Dermis blood vessel endothelial cell (primary cell): ENCODE data around the gene NOP58. TPM values are rescaled to one million over a fixed set of nuclear protein-coding genes. Genes with fewer than 3 reads are reported as not detected.
A peak's percentile ranks its signal among the peaks of the same experiment; 100 is the strongest.
"Not testable (repeated sequence)": the region's sequence is repeated elsewhere in the genome, so short reads cannot be mapped to it uniquely, and the experiment has no call there.

Source experiments
- DNase-seq: peaks from one replicate; pipeline ENCODE4 v3.0.0; 2010
- total RNA-seq: library from RNA; depleted of rRNA; stranded (reverse); fragments of >200 nt; gene quantifications from 2 replicates; pipeline ENCODE4 v1.2.3, GENCODE V29; 2014

NOP58 gene, protein sequence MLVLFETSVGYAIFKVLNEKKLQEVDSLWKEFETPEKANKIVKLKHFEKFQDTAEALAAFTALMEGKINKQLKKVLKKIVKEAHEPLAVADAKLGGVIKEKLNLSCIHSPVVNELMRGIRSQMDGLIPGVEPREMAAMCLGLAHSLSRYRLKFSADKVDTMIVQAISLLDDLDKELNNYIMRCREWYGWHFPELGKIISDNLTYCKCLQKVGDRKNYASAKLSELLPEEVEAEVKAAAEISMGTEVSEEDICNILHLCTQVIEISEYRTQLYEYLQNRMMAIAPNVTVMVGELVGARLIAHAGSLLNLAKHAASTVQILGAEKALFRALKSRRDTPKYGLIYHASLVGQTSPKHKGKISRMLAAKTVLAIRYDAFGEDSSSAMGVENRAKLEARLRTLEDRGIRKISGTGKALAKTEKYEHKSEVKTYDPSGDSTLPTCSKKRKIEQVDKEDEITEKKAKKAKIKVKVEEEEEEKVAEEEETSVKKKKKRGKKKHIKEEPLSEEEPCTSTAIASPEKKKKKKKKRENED
- total RNA-seq: 55.1 and 61.6 TPM in 2 replicates

DNA sequence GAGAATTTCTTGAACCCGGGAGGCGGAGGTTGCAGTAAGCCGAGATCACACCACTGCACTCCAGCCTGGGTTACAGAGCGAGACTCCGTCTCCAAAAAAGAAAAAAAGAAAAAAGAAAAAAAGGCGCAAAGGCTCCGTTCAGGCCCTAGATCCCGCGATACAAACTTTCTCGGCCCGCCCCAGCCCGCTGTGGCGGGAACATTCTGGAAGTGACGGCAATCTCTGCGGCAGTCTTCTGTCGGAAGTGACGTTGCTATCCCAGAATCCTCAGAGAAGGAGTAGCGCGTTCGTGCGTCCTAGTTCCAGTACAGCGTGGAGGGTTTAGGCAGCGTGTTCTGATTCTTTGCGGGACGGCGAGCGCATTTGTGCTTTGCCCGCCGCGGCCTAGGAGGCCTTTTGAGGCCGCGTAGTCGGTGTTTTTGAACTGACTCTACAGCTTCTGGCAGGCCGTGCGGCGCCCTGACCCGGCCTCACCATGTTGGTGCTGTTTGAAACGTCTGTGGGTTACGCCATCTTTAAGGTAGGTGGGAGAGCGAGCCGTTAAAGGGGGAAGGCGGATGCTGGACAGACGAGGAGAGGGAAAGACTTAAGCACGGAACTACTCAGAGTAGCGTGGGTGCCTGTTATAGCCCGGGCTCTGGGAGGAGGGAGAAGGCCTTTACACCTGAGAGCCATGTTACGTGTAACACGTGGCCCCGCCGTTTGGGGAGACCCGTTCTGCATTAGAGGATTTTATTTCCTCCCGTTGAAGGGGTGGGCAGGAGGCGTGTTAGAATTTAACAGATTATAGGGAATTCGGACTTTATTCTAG, at the start of gene NOP58:
TSS of gene NOP58 (plus strand) at position 297 of the 811 bp plus-strand sequence. CDS start at position 476, 179 bp downstream.
- peak; percentile 97 for DNase-seq

DNA sequence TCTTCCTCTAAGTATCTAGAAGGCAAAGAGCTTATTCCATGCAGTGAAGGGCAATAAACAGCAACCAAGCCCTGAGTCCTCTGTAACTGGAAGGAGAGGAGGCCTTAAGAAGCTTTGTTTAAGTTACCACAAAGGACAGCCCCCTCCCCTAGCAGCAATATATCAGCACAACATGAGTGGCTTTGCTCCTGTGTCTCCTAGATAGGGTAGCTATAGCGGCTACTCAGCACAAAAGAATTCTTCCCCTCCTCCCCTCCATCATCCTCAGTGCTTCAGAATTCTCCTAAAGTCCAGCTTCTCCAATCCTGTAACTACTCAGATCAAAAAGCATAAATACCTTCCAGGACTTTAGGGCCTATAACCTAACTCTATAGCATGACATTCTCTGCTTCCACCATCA, 43.7 kb upstream of the NOP58 start:
- no peak for DNase-seq

DNA sequence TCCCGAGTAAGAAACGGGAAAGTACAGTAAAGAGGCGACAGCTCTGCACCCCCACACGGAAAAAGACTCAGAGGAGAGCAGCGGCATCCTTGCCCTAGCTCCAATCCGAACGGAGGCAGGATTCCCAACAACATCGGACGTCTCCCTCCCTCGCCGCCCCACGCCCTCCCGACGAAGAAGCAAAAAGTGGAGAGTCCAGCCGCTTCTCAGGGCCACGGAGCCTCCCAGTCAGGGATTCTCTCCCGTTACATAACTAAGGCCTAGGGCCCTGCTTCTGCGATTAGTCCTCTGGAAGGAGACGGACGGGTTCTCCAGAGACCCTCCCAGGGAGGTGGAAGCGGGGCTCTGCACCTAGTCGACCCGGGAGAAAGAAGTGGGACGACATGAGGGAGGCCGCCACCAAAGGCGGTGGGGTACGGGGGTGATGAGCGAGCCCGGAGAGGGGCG, 27.8 kb upstream of the NOP58 start:
- DNase-seq: peak; percentile 69

DNA sequence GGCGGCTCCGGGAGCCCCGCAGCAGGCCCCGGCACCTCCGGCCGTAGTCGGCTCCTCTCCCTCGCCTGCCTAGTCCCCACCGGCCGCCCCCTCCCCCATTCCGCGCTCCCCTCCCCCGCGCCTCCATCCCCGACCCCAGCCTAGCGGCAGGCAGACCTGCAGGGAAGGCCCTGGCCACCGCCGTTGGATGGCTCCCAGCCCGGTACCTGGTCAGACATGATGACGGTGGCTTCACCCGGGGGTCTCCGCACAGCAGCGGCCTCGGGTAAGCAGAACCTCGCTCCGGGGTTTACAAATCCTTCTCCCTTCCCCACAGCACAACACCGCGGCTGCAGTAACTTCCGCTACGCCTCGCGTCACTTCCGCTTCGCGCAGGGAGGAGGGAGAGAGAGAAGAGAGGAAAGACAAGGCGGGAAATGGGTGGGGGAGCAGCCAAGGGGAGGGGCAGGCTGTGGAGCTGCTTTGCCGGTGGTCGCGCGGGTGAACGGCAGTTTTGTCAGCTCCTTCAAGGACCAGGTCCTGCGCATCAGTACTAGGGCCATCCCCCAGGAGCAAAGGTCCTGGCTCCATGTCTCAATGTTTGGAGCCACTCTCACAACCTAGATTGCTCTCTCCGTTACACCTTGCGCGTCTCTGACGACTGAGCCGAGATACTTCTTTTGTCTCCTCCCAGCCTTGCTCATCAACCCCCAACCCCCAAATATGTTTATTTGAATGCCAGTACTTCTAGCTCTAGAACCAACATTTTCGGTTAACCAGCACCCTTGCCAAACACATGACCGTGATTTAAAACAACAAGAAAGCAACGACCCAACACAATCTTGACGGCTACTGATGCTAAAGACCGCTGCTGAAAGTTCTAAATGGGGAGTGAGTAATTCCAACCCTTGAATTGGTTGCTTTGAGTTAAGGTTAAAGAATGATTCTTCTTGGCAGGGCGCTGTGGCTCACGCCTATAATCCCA, 27.0 kb upstream of the NOP58 start, which contains the start of gene SUMO1:
TSS of gene SUMO1 (minus strand) at position 364 of the 964 bp plus-strand sequence. CDS start at position 218, 146 bp downstream.
- DNase-seq: peak; percentile 88

DNA sequence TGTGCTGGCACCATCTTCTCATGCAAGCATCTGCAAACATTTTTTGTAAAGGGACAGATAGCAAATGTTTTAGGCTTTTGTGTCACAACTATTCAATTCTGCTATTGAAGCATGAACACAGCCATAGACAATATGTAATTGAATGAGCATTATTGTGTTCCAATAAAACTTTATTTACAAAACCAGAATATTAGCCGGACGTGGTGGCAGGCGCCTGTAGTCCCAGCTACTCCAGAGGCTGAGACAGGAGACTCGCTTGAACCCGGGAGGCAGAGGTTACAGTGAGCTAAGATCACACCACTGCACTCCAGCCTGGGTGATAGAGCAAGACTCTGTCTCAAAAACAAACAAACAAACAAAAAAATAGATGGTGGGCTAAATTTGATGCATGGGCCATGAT, 17.9 kb upstream of the NOP58 start:
- not testable (repeated sequence) for DNase-seq

DNA sequence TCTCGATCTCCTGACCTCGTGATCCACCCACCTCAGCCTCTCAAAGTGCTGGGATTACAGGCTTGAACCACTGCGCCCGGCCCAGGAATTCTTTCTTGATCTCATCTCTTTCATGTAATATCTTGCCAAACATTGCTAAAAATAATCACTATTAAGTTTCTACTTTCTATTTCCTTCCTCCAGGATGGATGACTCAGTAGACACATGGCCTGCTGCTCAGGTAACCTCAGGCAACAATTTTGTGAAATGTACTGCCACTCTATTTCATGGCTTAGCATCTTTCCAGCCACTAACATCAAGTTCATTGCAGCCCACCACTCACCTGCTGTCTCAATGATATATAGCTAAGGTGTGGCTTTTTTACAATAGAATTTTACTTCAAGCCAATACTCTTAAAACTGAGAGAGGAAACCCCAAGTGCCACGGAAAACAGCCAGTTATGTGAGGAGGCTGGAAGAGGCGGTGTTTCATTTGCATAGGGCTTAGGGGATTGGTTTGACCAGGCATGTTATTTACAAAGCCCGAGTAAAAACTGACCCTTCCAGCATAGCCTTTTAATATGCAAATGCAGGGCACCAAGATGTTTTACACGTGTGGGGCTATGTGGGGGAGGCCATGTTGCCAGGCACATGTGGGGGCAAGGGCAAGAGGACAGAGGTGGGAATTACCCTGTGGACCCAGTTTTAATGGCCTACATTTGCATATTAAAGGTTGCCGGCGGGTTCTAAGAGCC, 15.9 kb upstream of the NOP58 start:
- DNase-seq: peak; percentile 79

DNA sequence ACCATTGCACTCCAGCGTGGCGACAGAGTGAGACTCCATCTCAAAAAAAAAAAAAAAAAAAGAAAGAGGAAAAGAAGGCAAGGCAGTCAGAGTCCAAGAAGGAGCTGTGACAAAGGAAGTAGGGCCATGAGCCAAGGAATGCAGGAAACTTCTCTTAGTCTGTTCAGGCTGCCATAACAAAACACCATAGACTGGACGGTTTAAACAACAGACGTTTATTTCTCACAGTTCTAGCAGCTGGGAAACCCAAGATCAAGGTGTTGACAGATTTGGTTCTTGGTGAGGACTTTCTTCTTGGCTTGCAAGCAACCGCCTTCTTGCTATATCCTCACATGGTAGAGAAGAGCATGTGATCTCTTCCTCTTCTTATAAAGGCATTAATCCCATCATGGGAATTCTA, 14.1 kb upstream of the NOP58 start:
- DNase-seq: peak; percentile 87

DNA sequence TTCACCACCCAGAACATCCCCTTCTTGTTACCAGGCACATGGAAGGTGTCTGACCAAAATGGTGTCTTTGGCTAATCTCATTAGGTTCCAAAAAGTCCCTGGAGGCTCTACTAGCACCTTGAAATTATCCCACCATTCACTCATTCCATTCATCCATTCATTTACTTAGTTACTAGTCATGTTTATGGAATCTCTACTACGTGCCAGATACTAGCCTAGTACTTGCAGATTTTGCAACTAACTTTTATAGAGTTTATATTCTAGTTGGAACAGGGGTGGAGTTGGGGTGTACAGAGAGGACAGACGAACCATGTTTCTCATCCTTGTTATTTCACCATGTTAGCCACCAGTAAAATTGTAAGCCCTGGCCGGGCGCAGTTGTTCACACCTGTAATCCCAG, 4.0 kb upstream of the NOP58 start:
- no peak for DNase-seq

DNA sequence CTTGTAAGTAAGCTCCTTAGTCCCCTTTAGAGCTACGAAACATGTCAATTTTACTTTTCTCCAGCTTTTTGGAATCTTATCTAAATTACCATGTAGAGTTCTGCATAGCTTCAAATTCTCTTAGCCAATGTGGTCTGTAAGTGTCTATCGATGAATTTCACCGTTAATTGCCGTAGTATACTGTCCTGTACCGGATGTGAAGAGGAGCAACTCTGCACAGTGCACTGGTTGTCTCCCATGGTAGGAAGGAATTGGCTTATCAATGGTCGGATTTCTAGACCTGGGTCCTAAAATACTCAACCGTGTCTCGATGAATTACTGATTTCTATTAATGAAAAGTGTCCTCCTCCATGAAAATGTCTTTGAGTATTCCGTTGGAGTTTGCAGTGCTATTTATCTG, 1.9 kb downstream of the NOP58 start:
- DNase-seq: peak; percentile 12

DNA sequence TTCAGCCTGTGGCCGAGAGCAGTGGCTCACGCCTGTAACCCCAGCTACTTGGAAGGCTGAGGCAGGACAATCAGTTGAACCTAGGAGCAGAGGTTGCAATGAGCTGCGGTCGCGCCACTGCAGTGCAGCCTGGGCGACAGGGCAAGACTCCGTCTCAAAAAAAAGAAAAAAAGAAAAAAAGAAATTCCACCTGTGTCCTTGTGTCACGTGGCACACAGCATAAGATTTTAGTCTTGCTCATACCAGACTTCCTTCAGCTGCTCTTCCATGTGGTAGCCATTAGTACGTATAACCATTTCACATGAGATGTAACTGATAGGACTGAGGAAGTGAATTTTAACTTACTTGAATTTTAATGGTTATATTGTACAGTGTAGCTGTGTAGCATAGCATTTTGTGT, 4.0 kb downstream of the NOP58 start:
- DNase-seq: peak; percentile 15

DNA sequence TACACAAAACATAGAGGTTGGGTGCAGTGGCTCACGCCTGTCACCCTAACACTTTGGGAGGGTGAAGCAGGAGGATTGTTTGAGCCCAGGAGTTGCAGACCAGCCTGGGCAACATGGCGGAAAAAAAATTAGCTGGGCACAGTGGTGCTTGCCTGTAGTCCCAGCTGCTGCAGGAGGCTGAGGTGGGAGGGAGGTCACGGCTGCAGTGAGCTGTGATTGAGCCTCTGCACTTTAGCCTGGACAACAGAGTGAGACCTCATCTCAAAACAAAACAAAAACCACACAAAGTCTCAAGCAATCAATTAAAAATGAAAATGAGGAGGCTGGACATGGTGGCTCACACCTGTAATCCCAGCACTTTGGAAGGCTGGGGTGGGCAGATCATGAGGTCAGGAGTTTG, 4.9 kb downstream of the NOP58 start:
- DNase-seq: no peak

DNA sequence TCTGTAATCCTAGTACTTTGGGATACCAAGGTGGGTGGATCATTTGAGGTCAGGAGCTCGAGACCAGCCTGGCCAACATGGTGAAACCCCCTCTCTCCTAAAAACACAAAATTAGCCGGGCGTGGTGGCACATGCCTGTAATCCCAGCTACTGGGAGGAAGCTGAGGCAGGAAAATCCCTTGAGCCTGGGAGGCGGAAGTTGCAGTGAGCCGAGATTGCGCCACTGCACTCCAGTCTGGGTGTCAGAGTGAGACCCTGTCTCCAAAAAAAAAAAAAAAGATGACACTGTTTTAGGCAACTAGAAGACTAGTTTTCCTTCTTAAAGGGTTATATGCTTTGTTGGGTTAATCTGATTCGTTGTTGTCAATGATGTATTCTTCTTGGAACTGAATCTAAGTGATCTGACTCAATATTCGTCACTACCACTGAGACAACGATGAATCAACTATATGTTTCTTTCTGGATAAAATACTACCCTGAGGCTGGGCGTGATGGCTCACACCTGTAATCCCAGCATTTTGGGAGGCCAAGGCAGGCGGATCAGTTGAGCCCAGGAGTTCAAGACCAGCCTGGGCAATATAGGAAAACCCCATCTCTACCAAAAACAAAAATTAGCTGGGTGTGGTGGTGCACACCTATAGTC, 10.6 kb downstream of the NOP58 start:
- DNase-seq: peak; percentile 33

DNA sequence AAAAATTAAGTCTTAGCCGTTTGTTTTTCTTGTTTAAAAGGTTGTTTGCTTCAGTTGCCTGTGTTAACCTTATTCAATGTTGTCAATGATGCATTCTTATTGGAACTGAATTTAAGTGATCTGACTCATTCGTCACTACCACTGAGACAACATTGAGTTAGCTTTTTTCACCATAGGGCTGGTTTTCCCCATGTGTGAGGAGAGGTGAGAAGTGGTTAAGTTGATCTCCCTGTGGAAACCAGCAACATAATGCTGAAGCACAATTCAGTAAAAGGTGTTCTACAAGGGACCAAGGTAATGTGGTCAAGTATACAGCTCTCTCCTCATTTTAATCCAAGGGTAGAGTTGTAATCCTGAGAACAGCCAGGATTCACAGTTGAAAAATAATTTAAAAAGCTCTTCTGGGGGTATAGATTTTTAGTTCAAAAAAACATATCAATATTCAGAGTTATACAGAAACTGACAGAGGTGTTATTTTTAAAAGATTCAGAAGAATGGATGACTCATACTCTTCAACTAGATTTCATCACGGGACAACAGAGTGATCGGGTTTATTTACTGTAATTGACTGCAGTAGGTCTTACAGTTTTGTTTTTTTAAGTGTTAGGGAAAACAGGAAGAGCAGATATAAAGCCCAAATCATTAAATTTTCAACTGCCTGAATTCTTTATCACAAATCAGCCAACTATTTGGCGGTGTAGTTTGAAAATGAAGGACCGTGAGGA, 12.6 kb downstream of the NOP58 start:
- peak; percentile 78 for DNase-seq

DNA sequence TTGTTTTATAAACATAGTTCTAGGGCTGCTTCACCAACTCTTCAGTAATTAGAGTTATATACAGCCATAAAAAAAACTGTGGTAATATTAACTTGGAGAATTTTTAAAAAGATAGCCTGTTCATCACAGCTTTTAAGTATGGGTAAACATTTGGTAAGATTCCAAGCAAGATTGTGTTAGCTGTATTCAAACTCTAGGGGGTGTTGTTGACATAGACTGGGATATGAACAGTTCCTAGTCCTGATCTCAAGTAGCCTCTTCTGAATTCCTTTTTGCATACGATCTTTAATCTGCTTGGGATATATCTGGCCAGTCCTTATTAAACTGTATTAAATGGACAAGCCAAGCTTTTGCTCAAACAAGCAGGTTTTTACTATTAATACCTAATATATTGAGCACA, 13.4 kb downstream of the NOP58 start:
- peak; percentile 89 for DNase-seq

DNA sequence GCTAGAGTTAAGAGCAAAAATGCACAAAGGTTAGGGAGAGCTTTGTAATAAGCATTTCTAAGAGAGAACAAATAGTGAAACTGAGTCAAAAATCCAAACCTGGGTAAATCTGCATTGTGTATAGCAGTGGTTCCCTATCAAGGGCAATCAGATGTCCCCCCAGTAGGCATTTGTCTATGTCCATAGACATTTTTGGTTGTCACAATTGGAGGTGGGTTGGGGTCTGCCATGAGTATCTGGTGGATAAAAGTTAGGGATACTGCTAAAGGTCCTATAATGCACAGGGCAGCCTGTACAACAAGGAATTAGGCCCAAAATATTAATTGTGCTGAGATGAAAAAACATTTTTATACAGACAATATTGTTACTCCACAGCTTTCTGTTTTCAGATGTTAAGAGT, 21.0 kb downstream of the NOP58 start:
- no peak for DNase-seq

DNA sequence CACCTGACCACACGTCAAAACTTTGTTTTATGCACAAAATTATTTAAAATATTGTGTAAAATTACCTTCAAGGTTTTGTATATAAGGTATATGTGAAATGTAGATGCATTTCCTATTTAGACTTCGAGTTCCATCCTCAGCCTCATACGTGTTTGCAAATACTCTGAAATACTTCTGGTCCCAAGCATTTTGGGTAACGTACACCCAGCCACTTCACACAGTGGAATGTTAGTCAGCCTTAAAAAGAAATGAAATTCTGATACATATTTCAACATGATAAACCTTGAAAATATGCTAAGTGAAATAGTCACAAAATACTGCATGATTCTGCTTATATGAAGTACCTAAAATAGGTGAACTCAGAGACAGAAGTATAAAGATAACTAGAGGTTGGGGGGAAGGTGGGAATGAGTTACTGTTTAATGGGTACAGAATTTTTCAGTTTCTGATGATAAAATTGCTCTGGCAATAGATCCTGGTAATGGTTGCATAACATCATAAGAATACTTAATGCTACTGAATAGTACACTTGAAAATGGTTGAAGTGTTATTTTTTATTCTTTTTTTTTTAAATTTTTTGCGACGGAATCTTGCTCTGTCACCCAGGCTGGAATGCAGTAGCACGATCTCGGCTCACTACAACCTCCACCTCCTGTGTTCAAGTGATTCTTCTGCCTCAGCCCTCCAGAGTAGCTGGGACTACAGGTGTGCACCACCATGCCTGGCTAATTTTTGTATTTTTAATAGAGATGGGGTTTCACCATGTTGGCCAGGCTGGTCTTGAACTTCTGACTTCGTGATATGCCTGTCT, 24.0 kb downstream of the NOP58 start:
- DNase-seq: no peak

DNA sequence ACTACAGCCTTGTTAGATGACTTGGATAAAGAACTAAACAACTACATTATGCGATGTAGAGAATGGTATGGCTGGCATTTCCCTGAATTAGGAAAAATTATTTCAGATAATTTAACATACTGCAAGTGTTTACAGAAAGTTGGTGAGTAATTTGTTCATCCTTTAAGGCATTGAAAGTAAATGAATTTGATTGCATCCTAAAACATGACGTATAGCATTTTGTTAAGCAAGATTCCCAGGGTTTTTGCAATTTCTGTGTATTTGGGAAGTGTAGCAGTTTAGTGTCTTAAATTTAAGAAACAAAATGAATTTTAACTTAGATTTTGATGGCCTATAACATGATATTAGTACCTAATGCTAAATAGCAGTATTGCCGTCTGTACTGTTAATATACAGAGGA, 24.8 kb downstream of the NOP58 start:
- no peak for DNase-seq

DNA sequence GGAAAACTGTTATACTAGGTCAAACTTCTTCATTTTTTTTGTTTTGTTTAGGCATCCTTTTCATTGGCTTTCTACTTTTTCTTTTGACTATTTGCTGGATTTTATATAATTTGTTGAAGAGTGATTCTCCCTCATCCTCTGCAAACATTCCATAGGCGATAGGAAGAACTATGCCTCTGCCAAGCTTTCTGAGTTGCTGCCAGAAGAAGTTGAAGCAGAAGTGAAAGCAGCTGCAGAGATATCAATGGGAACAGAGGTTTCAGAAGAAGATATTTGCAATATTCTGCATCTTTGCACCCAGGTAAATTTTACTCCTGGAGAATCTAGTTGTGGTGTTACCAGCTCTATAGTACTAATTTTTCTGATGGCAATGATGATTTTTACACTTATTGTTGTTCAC, 25.4 kb downstream of the NOP58 start:
- DNase-seq: no peak

DNA sequence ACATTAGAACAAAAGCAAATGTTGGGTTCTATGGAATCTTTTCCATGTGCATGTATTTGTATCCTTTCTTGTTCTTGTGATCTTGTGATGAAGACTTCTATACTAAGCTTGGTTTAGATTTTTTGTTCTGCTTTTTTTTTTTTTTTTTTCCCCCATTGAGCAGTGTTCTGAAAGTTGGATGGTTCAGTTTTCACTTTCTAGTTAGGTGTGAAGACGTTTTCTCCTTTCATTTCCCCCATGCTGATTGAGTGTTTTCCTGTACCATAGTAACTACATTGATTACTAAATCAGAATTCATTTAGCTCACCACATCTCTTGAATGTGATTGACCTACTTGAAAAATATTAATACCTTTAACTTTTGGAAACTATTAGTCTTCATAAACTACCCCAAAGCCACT, 34.1 kb downstream of the NOP58 start:
- no peak for DNase-seq
